RWPE1 (cell line): Measurements from ENCODE around the gene ERC2.

Experiments used
- CTCF ChIA-PET: fragments of 350-600 bp; sonication (Branson Sonifier 250); formaldehyde crosslinking; extraction: SDS; loops from one replicate; lab custom pipeline; 2021; lab: Yijun Ruan, JAX
- POLR2A ChIA-PET: fragments of 400-600 bp; formaldehyde crosslinking; extraction: SDS; loops from one replicate; lab custom pipeline; 2020; ENCODE audit warnings: antibody characterized with exemption; ENCODE audit not compliant: low non-redundant PET; lab: Yijun Ruan, JAX
- DNase-seq: peaks from one replicate; pipeline ENCODE4 v3.0.0; 2012; ENCODE audit warnings: low spot score
- H3K27ac ChIP-seq: fragments of 450-650 bp; 2 replicates; pipeline ENCODE4 v1.5.1; 2017
- CTCF ChIP-seq: fragments of 450-650 bp; conservative IDR thresholded peaks from 2 replicates; pipeline ENCODE4 v1.5.1; 2017; ENCODE audit warnings: low read depth, mild to moderate bottlenecking

Gene ERC2

GRCh38 chr3:55725681-55726500 is 742.4 kb downstream of the ERC2 start:
- POLR2A ChIA-PET = no interaction called here
- DNase-seq = no peak
- no peak for TF ChIP-seq CTCF
- CTCF ChIA-PET = interaction anchor here (0.7 kb wide), 1 partner anchor 1547 kb away, joined by 3 read pairs; no protein-coding TSS in a partner anchor
- H3K27ac ChIP-seq = no peak overlapping the region

- DNase-seq = no peak
- ChIA-PET POLR2A (no interaction called here), CTCF (interaction anchor here (0.6 kb wide), 1 partner anchor 201 kb away, joined by 4 read pairs; no protein-coding TSS in a partner anchor)
- no peak overlapping the region for H3K27ac ChIP-seq
- no peak for TF ChIP-seq CTCF
Measured at GRCh38 chr3:55724821-55725220, 743.4 kb downstream of the ERC2 start.

GRCh38 chr3:55724407-55724784 is 743.9 kb downstream of the ERC2 start:
- no peak for DNase-seq
- H3K27ac ChIP-seq = no peak overlapping the region
- TF ChIP-seq CTCF = no peak
- ChIA-PET POLR2A (no interaction called here), CTCF (interaction anchor here (0.6 kb wide), 1 partner anchor 200 kb away, joined by 4 read pairs; no protein-coding TSS in a partner anchor)

GRCh38 chr3:55723653-55724406 is 744.4 kb downstream of the ERC2 start:
- ChIA-PET CTCF (no interaction called here), POLR2A (no interaction called here)
- no peak overlapping the region for H3K27ac ChIP-seq
- no peak for TF ChIP-seq CTCF
- no peak for DNase-seq

- peak; percentile 9 for DNase-seq
- H3K27ac ChIP-seq = no peak overlapping the region
- ChIA-PET CTCF (interaction anchor here (0.5 to 1.1 kb wide), 6 partner anchors 217 to 849 kb away, joined by 3 to 5 read pairs (median 3); no protein-coding TSS in a partner anchor), POLR2A (no interaction called here)
- peak; percentile 47 for TF ChIP-seq CTCF
Measured at GRCh38 chr3:55721716-55722484, 746.4 kb downstream of the ERC2 start.

GRCh38 chr3:55720614-55721013 is 747.7 kb downstream of the ERC2 start:
- ChIA-PET CTCF (interaction anchor here (0.5 to 0.7 kb wide), 3 partner anchors 9 to 219 kb away, joined by 3 read pairs; no protein-coding TSS in a partner anchor), POLR2A (no interaction called here)
- TF ChIP-seq CTCF = no peak; the same call in 1 of the 2 replicates
- no peak overlapping the region for H3K27ac ChIP-seq
- peak; percentile 4 for DNase-seq
